BE2C (cell line): ENCODE data around the gene POMT2.

Experiments used
- DNase-seq: peaks from one replicate; pipeline ENCODE4 v3.0.0-alpha.2; 2020
- H3K27me3 ChIP-seq: fragments of 250-450 bp; sonication (Bioruptor Pico); 2 replicates; pipeline ENCODE4 v1.5.1; 2020; ENCODE audit warnings: mild to moderate bottlenecking
- H3K36me3 ChIP-seq: fragments of 250-450 bp; sonication (Bioruptor Pico); 2 replicates; pipeline ENCODE4 v1.5.1; 2020; ENCODE audit warnings: mild to moderate bottlenecking
- H3K4me1 ChIP-seq: fragments of 250-450 bp; sonication (Bioruptor Pico); 2 replicates; pipeline ENCODE4 v1.5.1; 2020
- H3K4me3 ChIP-seq: 2 replicates; pipeline ENCODE4 v1.5.1; 2011; ENCODE audit warnings: low read depth, low read length
- H3K9me3 ChIP-seq: fragments of 250-450 bp; sonication (Bioruptor Pico); 2 replicates; pipeline ENCODE4 v1.5.1; 2020
- CTCF ChIP-seq: IDR thresholded peaks from 2 replicates; pipeline ENCODE4 v1.5.1; 2012; ENCODE audit warnings: mild to moderate bottlenecking, low read depth, low read length

POMT2 gene

GRCh38 chr14:77267937-77268699, 52.6 kb downstream of the POMT2 start:
- no peak for DNase-seq
- Histone ChIP-seq H3K4me1 (no peaks in the 10 kb centered on the region), H3K36me3 (no peaks in the 10 kb centered on the region), H3K27me3 (peaks cover 33% of the 10 kb centered on the region), H3K4me3 (no peak overlapping the region), H3K9me3 (no peaks in the 10 kb centered on the region; the same call in 1 of the 2 replicates)
- TF ChIP-seq CTCF: no peak

GRCh38 chr14:77266336-77266735, 54.3 kb downstream of the POMT2 start:
- Histone ChIP-seq H3K36me3 (no peaks in the 10 kb centered on the region), H3K4me1 (no peaks in the 10 kb centered on the region)
- TF ChIP-seq CTCF: no peak

GRCh38 chr14:77265561-77266335, 54.9 kb downstream of the POMT2 start:
- Histone ChIP-seq H3K9me3 (no peaks in the 10 kb centered on the region; the same call in 1 of the 2 replicates), H3K4me1 (no peaks in the 10 kb centered on the region), H3K27me3 (peaks cover 24% of the 10 kb centered on the region), H3K36me3 (no peaks in the 10 kb centered on the region), H3K4me3 (no peak overlapping the region)
- TF ChIP-seq CTCF: no peak
- no peak for DNase-seq

More at GRCh38 chr14:77266336-77266735, 54.3 kb downstream of the POMT2 start:
- no peak for DNase-seq
- Histone ChIP-seq H3K9me3 (no peaks in the 10 kb centered on the region; the same call in 1 of the 2 replicates), H3K4me3 (no peak overlapping the region), H3K27me3 (peaks cover 30% of the 10 kb centered on the region)

GRCh38 chr14:77265187-77265515, 55.5 kb downstream of the POMT2 start:
- H3K27me3 ChIP-seq: peaks cover 18% of the 10 kb centered on the region
- no peaks in the 10 kb centered on the region; the same call in 1 of the 2 replicates for H3K9me3 ChIP-seq
- no peak for DNase-seq
- no peaks in the 10 kb centered on the region for H3K36me3 ChIP-seq
- H3K4me3 ChIP-seq: no peak overlapping the region
- TF ChIP-seq CTCF: no peak
- H3K4me1 ChIP-seq: no peaks in the 10 kb centered on the region

GRCh38 chr14:77264466-77265186, 56.1 kb downstream of the POMT2 start:
- H3K4me3 ChIP-seq: no peak overlapping the region
- H3K27me3 ChIP-seq: peaks cover 14% of the 10 kb centered on the region
- no peak for TF ChIP-seq CTCF
- H3K9me3 ChIP-seq: no peaks in the 10 kb centered on the region; the same call in 1 of the 2 replicates
- no peaks in the 10 kb centered on the region for H3K4me1 ChIP-seq
- no peak for DNase-seq
- H3K36me3 ChIP-seq: no peaks in the 10 kb centered on the region
